Measurements from ENCODE around the gene ABCA3.
"Not testable (repeated sequence)": the region's sequence is repeated elsewhere in the genome, so short reads cannot be mapped to it uniquely, and the experiment has no call there.

The ABCA3 gene

GRCh38 chr16:2252806-2253148 lies 87.8 kb downstream of the ABCA3 start:
- no peak for DNase-seq

- peak; percentile 63 to 74 for DNase-seq
Measured at GRCh38 chr16:2251296-2252111, 89.0 kb downstream of the ABCA3 start, which contains the start of gene ECI1. ECI1 (minus strand) TSS chr16:2251587; CDS start chr16:2251566, 21 bp downstream.

GRCh38 chr16:2250652-2251295 lies 89.8 kb downstream of the ABCA3 start:
- no peak for DNase-seq

- DNase-seq: no peak
Measured at GRCh38 chr16:2246301-2246885, 94.1 kb downstream of the ABCA3 start.

GRCh38 chr16:2244926-2245795 lies 95.4 kb downstream of the ABCA3 start:
- no peak for DNase-seq

GRCh38 chr16:2244301-2244700 lies 96.2 kb downstream of the ABCA3 start:
- no peak for DNase-seq

- DNase-seq: no peak
Measured at GRCh38 chr16:2243781-2244180, 96.7 kb downstream of the ABCA3 start.

- DNase-seq: no peak
Measured at GRCh38 chr16:2243031-2243528, 97.4 kb downstream of the ABCA3 start.

- no peak for DNase-seq
Measured at GRCh38 chr16:2242598-2242997, 97.9 kb downstream of the ABCA3 start.

GRCh38 chr16:2240331-2240730 lies 100.2 kb downstream of the ABCA3 start:
- not testable (repeated sequence) for DNase-seq

GRCh38 chr16:2238838-2239675 lies 101.5 kb downstream of the ABCA3 start:
- DNase-seq: no peak

- no peak for DNase-seq
Measured at GRCh38 chr16:2238150-2238837, 102.2 kb downstream of the ABCA3 start.

GRCh38 chr16:2237493-2238149 lies 102.9 kb downstream of the ABCA3 start:
- DNase-seq: no peak

- no peak for DNase-seq
Measured at GRCh38 chr16:2237102-2237482, 103.4 kb downstream of the ABCA3 start.

GRCh38 chr16:2236337-2237101 lies 104.0 kb downstream of the ABCA3 start, which contains the start of gene DNASE1L2:
DNASE1L2 (plus strand) TSS chr16:2236444; CDS start chr16:2236817, 373 bp downstream.
- DNase-seq: no peak

- no peak for DNase-seq
Measured at GRCh38 chr16:2235695-2236336, 104.7 kb downstream of the ABCA3 start.

GRCh38 chr16:2235234-2235651 lies 105.3 kb downstream of the ABCA3 start:
- no peak for DNase-seq

GRCh38 chr16:2234813-2235170 lies 105.7 kb downstream of the ABCA3 start:
- no peak for DNase-seq
